Measurements from ENCODE around the gene PGAM2.

PGAM2 gene

GRCh38 chr7:44059219-44060090, 5.9 kb downstream of the PGAM2 start:
- Histone ChIP-seq H3K9ac (ENCODE audit: low read depth in 1 of 2, low read length in 2 of 2) (no peak overlapping the region), H3K27ac (ENCODE audit: low read depth, low read length) (no peak overlapping the region), H3K36me3 (ENCODE audit: control insufficient read depth in 1 of 2, insufficient read depth in 2 of 2, low read length in 2 of 2) (peaks cover 49 to 79% of the 10 kb centered on the region in 2 donors)

GRCh38 chr7:44058759-44059218, 6.6 kb downstream of the PGAM2 start:
- Histone ChIP-seq H3K4me1 (ENCODE audit: control insufficient read depth in 1 of 2, insufficient read depth in 2 of 2, low read length in 2 of 2) (peaks cover 0 to 1% of the 10 kb centered on the region in 2 donors), H3K4me3 (ENCODE audit: low read depth in 1 of 2, low read length in 2 of 2) (no peak overlapping the region), H3K27ac (ENCODE audit: low read depth, low read length) (no peak overlapping the region), H3K27me3 (ENCODE audit: control insufficient read depth in 1 of 2, insufficient read depth in 2 of 2, low read length in 2 of 2) (no peaks in the 10 kb centered on the region), H3K9ac (ENCODE audit: low read depth in 1 of 2, low read length in 2 of 2) (no peak overlapping the region), H3K9me3 (ENCODE audit: control insufficient read depth in 1 of 2, low read length in 2 of 2) (no peaks in the 10 kb centered on the region), H3K36me3 (ENCODE audit: control insufficient read depth in 1 of 2, insufficient read depth in 2 of 2, low read length in 2 of 2) (peaks cover 49 to 80% of the 10 kb centered on the region in 2 donors)

More at GRCh38 chr7:44059219-44060090, 5.9 kb downstream of the PGAM2 start:
- Histone ChIP-seq H3K9me3 (ENCODE audit: control insufficient read depth in 1 of 2, low read length in 2 of 2) (no peaks in the 10 kb centered on the region), H3K4me3 (ENCODE audit: low read depth in 1 of 2, low read length in 2 of 2) (no peak overlapping the region), H3K4me1 (ENCODE audit: control insufficient read depth in 1 of 2, insufficient read depth in 2 of 2, low read length in 2 of 2) (peaks cover 2 to 6% of the 10 kb centered on the region in 2 donors), H3K27me3 (ENCODE audit: control insufficient read depth in 1 of 2, insufficient read depth in 2 of 2, low read length in 2 of 2) (no peaks in the 10 kb centered on the region)

DNA sequence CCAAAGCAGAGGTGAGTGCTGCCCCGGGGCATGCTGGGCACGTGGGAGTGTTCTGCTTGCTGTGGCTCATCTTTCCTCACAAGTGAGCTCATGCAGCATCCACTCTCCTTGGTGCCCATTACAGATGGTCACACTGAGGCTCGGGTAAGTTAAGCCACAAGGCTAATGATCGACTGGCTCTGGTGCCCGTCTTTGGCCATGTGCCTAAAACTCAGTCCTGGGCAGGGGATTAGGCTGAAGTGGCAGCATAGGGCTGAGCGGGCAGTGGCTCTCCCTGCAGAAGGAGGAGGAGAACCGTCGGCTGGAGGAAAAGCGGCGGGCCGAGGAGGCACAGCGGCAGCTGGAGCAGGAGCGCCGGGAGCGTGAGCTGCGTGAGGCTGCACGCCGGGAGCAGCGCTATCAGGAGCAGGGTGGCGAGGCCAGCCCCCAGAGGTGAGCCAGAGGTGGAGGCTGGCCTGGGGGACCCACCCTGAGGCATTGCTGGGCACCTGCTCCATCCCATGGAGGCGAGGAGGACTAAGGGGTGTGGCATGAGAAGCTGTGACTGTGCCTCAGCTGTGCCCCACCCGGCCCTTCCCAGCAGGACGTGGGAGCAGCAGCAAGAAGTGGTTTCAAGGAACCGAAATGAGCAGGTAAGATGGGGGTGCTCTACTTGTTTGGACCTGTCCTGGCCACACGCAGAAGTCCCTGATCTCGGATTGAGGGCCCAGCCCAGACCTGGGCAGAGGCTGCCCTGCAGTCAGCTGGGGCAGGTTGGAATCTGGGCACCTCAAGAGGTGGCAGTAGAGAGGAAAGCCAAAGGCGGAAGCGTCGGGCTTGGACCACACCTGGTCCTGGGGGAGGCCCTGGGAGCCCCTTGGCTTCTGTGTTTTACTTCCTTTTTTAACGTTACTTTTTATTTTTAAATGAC, 7.3 kb downstream of the PGAM2 start:
- Histone ChIP-seq H3K9me3 (ENCODE audit: control insufficient read depth in 1 of 2, low read length in 2 of 2) (no peaks in the 10 kb centered on the region), H3K4me1 (ENCODE audit: control insufficient read depth in 1 of 2, insufficient read depth in 2 of 2, low read length in 2 of 2) (no peaks in the 10 kb centered on the region)

DNA sequence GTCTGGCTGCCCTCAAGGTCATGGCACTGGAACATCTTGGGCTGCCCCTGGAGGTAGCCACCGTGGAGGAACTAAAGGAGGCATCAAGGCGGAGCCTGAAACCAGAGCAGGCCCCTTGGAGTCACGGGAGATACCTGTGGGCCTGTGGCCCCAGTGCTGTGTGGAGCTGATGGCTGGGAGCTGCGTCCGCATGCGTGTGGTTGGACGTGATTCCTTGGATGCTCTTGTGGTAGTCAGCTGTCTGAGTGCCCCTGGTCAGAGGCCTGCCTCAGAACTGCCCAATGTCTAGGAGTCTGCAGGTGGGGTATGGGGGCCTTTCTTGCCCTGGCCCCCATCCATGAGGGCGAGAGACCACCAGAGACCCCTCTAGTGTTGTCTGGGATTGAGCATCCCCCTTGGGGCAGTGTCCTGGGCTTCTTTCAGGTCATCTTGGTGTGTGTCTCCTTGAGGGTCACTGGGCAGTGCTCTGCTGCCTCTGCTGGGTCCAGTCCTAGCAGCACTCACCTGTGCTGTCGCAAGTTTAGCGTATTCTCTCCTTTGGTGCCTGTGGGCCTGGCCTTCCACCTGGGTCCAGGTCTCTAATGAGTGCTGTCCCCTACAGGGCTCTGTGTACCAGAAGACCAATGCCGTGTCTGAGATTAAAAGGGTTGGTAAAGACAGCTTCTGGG, 8.1 kb downstream of the PGAM2 start:
- H3K27ac ChIP-seq (ENCODE audit: low read depth, low read length) = no peak overlapping the region
- no peaks in the 10 kb centered on the region for H3K27me3 ChIP-seq (ENCODE audit: control insufficient read depth in 1 of 2, insufficient read depth in 2 of 2, low read length in 2 of 2)
- H3K4me3 ChIP-seq (ENCODE audit: low read depth in 1 of 2, low read length in 2 of 2) = no peak overlapping the region
- peaks cover 55 to 83% of the 10 kb centered on the region in 2 donors for H3K36me3 ChIP-seq (ENCODE audit: control insufficient read depth in 1 of 2, insufficient read depth in 2 of 2, low read length in 2 of 2)
- H3K9ac ChIP-seq (ENCODE audit: low read depth in 1 of 2, low read length in 2 of 2) = no peak overlapping the region
- no peaks in the 10 kb centered on the region for H3K4me1 ChIP-seq (ENCODE audit: control insufficient read depth in 1 of 2, insufficient read depth in 2 of 2, low read length in 2 of 2)
- H3K9me3 ChIP-seq (ENCODE audit: control insufficient read depth in 1 of 2, low read length in 2 of 2) = no peaks in the 10 kb centered on the region

More for the DNA sequence above, 7.3 kb downstream of the PGAM2 start:
- H3K36me3 ChIP-seq (ENCODE audit: control insufficient read depth in 1 of 2, insufficient read depth in 2 of 2, low read length in 2 of 2) = peaks cover 50 to 80% of the 10 kb centered on the region in 2 donors
- no peaks in the 10 kb centered on the region for H3K27me3 ChIP-seq (ENCODE audit: control insufficient read depth in 1 of 2, insufficient read depth in 2 of 2, low read length in 2 of 2)
- no peak overlapping the region for H3K9ac ChIP-seq (ENCODE audit: low read depth in 1 of 2, low read length in 2 of 2)
- no peak overlapping the region for H3K27ac ChIP-seq (ENCODE audit: low read depth, low read length)
- no peak overlapping the region for H3K4me3 ChIP-seq (ENCODE audit: low read depth in 1 of 2, low read length in 2 of 2)

- Histone ChIP-seq H3K4me1 (ENCODE audit: control insufficient read depth in 1 of 2, insufficient read depth in 2 of 2, low read length in 2 of 2) (no peaks in the 10 kb centered on the region), H3K9me3 (ENCODE audit: control insufficient read depth in 1 of 2, low read length in 2 of 2) (no peaks in the 10 kb centered on the region), H3K4me3 (ENCODE audit: low read depth in 1 of 2, low read length in 2 of 2) (no peak overlapping the region), H3K36me3 (ENCODE audit: control insufficient read depth in 1 of 2, insufficient read depth in 2 of 2, low read length in 2 of 2) (peaks cover 55 to 84% of the 10 kb centered on the region in 2 donors), H3K27me3 (ENCODE audit: control insufficient read depth in 1 of 2, insufficient read depth in 2 of 2, low read length in 2 of 2) (no peaks in the 10 kb centered on the region), H3K9ac (ENCODE audit: low read depth in 1 of 2, low read length in 2 of 2) (no peak overlapping the region), H3K27ac (ENCODE audit: low read depth, low read length) (no peak overlapping the region)
These were observed 8.7 kb downstream of the PGAM2 start for GRCh38 chr7:44056681-44057080.

DNA sequence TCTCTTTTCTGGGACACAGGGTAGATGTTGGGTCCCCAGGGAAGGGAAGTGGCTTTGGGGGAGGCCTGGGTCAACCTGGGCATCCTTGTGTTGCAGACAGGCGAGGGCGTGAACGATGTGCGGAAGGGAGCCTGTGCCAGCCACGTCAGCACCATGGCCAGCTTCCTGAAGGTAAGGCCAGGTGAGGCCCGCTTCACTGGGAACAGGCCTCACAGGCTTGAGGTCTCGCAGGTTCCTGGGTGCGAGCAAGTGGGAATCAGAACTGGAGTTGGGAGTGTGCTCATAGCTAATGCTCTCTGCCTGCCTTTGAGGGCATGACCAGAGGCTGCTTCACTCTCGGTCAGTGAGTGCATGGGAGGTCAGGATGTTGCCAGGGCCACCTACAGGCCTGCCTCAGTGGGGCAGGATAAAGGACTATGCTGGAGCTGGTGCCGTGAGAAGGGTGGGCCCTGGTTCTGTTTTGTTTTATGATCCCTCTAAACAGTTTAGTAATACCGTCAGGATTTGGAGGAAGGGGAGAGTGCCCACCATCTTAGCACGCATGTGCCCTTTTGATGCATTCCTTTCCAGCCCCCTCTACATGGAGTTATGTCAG, 12.5 kb downstream of the PGAM2 start:
- Histone ChIP-seq H3K4me3 (ENCODE audit: low read depth in 1 of 2, low read length in 2 of 2) (no peak overlapping the region), H3K9ac (ENCODE audit: low read depth in 1 of 2, low read length in 2 of 2) (no peak overlapping the region), H3K27ac (ENCODE audit: low read depth, low read length) (no peak overlapping the region), H3K4me1 (ENCODE audit: control insufficient read depth in 1 of 2, insufficient read depth in 2 of 2, low read length in 2 of 2) (no peaks in the 10 kb centered on the region), H3K9me3 (ENCODE audit: control insufficient read depth in 1 of 2, low read length in 2 of 2) (no peaks in the 10 kb centered on the region), H3K36me3 (ENCODE audit: control insufficient read depth in 1 of 2, insufficient read depth in 2 of 2, low read length in 2 of 2) (peaks cover 41 to 70% of the 10 kb centered on the region in 2 donors), H3K27me3 (ENCODE audit: control insufficient read depth in 1 of 2, insufficient read depth in 2 of 2, low read length in 2 of 2) (no peaks in the 10 kb centered on the region)

DNA sequence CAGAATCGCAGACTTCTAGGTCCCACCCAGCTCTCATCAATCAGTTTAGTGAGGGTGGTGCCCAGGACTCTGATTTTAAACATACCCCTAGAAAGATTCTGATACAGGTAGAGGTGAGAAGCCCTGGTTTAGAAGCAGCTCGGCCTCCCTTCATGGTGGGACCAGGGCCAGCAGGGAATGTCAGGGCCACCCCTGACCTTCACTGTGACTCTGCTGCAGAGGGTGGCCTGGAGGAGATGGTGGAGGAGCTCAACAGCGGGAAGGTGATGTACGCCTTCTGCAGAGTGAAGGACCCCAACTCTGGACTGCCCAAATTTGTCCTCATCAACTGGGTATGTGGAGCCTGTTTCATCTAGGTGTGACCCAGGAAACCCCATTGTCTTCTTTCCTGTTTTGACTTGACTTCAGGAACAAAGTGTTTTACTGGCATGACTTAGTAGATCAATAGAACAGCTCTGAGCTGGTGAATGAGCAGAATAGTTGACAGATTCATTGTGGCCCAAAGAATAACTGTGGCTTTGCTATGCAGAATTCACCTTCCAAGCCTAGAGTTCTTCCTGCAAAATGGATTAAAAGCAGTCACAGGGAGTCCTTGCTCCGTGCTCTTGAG, 13.7 kb downstream of the PGAM2 start:
- Histone ChIP-seq H3K27ac (ENCODE audit: low read depth, low read length) (no peak overlapping the region), H3K36me3 (ENCODE audit: control insufficient read depth in 1 of 2, insufficient read depth in 2 of 2, low read length in 2 of 2) (peaks cover 32 to 67% of the 10 kb centered on the region in 2 donors), H3K9me3 (ENCODE audit: control insufficient read depth in 1 of 2, low read length in 2 of 2) (no peaks in the 10 kb centered on the region), H3K4me1 (ENCODE audit: control insufficient read depth in 1 of 2, insufficient read depth in 2 of 2, low read length in 2 of 2) (peaks cover 6 to 9% of the 10 kb centered on the region in 2 donors), H3K4me3 (ENCODE audit: low read depth in 1 of 2, low read length in 2 of 2) (no peak overlapping the region), H3K9ac (ENCODE audit: low read depth in 1 of 2, low read length in 2 of 2) (no peak overlapping the region), H3K27me3 (ENCODE audit: control insufficient read depth in 1 of 2, insufficient read depth in 2 of 2, low read length in 2 of 2) (no peaks in the 10 kb centered on the region)

- peaks cover 12 to 16% of the 10 kb centered on the region in 2 donors for H3K4me1 ChIP-seq (ENCODE audit: control insufficient read depth in 1 of 2, insufficient read depth in 2 of 2, low read length in 2 of 2)
- peaks cover 30 to 64% of the 10 kb centered on the region in 2 donors for H3K36me3 ChIP-seq (ENCODE audit: control insufficient read depth in 1 of 2, insufficient read depth in 2 of 2, low read length in 2 of 2)
- no peaks in the 10 kb centered on the region for H3K27me3 ChIP-seq (ENCODE audit: control insufficient read depth in 1 of 2, insufficient read depth in 2 of 2, low read length in 2 of 2)
- H3K27ac ChIP-seq (ENCODE audit: low read depth, low read length) = no peak overlapping the region
- H3K9me3 ChIP-seq (ENCODE audit: control insufficient read depth in 1 of 2, low read length in 2 of 2) = no peaks in the 10 kb centered on the region
- H3K4me3 ChIP-seq (ENCODE audit: low read depth in 1 of 2, low read length in 2 of 2) = no peak overlapping the region
- H3K9ac ChIP-seq (ENCODE audit: low read depth in 1 of 2, low read length in 2 of 2) = no peak overlapping the region
These were observed 14.3 kb downstream of the PGAM2 start for GRCh38 chr7:44050915-44051560.

Measured in duodenal mucosa (tissue), 2 donors.